ENCODE measurements around the gene NAV2. TPM values are rescaled to one million over a fixed set of nuclear protein-coding genes. Genes with fewer than 3 reads are reported as not detected.

The NAV2 gene
- total RNA-seq, 1 experiment from 2014 or later, result 2.1 TPM

DNA sequence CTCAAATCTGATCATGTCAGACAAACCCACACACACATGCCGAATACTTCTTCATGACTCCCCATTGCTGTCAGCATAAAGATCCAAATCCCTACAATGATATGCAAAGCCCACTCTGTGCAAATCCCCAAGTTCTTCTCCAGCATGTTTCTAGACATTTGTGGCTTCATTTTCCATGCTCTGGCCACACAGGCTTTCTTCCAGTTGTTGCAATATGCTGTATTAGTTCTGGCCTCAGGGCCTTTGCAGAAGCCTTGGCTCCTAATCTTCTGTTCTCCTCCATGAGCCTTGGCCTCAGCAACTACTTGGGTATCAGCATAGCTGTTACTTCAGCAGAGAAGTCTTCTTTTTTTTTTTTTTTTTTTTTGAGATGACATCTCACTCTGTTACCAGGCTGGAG is 49.6 kb downstream of the NAV2 start (continued):
- TF ChIP-seq, protein P1, sequence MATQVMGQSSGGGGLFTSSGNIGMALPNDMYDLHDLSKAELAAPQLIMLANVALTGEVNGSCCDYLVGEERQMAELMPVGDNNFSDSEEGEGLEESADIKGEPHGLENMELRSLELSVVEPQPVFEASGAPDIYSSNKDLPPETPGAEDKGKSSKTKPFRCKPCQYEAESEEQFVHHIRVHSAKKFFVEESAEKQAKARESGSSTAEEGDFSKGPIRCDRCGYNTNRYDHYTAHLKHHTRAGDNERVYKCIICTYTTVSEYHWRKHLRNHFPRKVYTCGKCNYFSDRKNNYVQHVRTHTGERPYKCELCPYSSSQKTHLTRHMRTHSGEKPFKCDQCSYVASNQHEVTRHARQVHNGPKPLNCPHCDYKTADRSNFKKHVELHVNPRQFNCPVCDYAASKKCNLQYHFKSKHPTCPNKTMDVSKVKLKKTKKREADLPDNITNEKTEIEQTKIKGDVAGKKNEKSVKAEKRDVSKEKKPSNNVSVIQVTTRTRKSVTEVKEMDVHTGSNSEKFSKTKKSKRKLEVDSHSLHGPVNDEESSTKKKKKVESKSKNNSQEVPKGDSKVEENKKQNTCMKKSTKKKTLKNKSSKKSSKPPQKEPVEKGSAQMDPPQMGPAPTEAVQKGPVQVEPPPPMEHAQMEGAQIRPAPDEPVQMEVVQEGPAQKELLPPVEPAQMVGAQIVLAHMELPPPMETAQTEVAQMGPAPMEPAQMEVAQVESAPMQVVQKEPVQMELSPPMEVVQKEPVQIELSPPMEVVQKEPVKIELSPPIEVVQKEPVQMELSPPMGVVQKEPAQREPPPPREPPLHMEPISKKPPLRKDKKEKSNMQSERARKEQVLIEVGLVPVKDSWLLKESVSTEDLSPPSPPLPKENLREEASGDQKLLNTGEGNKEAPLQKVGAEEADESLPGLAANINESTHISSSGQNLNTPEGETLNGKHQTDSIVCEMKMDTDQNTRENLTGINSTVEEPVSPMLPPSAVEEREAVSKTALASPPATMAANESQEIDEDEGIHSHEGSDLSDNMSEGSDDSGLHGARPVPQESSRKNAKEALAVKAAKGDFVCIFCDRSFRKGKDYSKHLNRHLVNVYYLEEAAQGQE (IDR thresholded peaks at IDR 0.05; ENCODE audit: low read depth), result no peak
- TF ChIP-seq POLR2A (IDR thresholded peaks at IDR 0.05; ENCODE audit: borderline replicate concordance, extremely low read depth, insufficient read depth, insufficient read length) (no peak), ELF1 (IDR thresholded peaks at IDR 0.05; ENCODE audit: borderline replicate concordance, low read depth) (no peak)

DNA sequence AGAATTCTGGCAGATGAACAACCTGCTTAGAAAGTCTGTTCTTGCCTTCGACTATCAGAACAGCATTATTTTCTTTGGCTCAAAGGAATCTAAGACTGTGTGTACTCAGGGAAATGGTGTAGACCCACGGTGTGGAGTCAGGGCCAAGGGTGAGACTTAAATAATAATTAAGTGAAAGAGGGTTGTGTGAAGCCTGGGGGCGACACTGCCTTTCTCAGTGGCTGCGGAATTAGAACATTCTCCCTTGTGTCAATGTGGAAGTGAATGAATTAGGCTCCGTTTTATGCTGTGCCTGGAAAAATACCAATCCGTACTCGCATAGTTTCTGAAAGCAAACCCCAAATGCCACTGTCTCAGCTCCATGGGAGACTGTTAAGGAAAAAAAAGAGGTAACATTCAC is 50.7 kb downstream of the NAV2 start:
- BruUV-seq (replicated peaks), result no TSS peak
- H3K27ac ChIP-seq (ENCODE audit: low read depth, low read length), result no peak overlapping the region
- H3K9me3 ChIP-seq (ENCODE audit: control insufficient read depth in 1 of 2, insufficient read depth in 1 of 2, low read depth in 1 of 2, low read length in 2 of 2), result no peaks in the 10 kb centered on the region
- H3K9me2 ChIP-seq (ENCODE audit: insufficient read depth), result no peaks in the 10 kb centered on the region
- no peaks in the 10 kb centered on the region for H3K36me3 ChIP-seq (ENCODE audit: control insufficient read depth in 1 of 2, insufficient read depth in 2 of 2, low read length in 2 of 2)
- RAD21 ChIA-PET (ENCODE audit: low non-redundant PET in 1 of 2, low total read pairs in 2 of 2, uncharacterized antibody in 2 of 2, unreplicated experiment in 2 of 2), result no interaction called here
- peaks cover 45% of the 10 kb centered on the region for H3K27me3 ChIP-seq (ENCODE audit: insufficient read depth, low read length)
- no peak overlapping the region for H3K4me2 ChIP-seq (ENCODE audit: low read length)
- no peak for ATAC-seq
- CTCF ChIA-PET, result no interaction called here
- TF ChIP-seq CEBPB (IDR thresholded peaks at IDR 0.05; ENCODE audit: low read depth) (no peak), RAD21 (IDR thresholded peaks at IDR 0.05; ENCODE audit: low read depth) (no peak), SP1 (IDR thresholded peaks at IDR 0.05; ENCODE audit: low read depth) (no peak), SIN3A (IDR thresholded peaks at IDR 0.05; ENCODE audit: low read depth) (no peak), CBX3 (IDR thresholded peaks at IDR 0.05; ENCODE audit: low read depth) (no peak), EGR1 (IDR thresholded peaks at IDR 0.05; ENCODE audit: low read depth) (no peak), YY1 (IDR thresholded peaks at IDR 0.05; ENCODE audit: extremely low read depth, insufficient replicate concordance, low read depth, low read length) (no peak), FOSL1 (IDR thresholded peaks at IDR 0.05; ENCODE audit: low read depth) (no peak), SRF (IDR thresholded peaks at IDR 0.05; ENCODE audit: low read depth) (no peak), EZH2 (IDR thresholded peaks at IDR 0.05) (no peak), EZH2phosphoT487 (IDR thresholded peaks at IDR 0.05; ENCODE audit: borderline replicate concordance) (no peak), ELF1 (IDR thresholded peaks at IDR 0.05; ENCODE audit: borderline replicate concordance, low read depth) (no peak)
- TF ChIP-seq, protein P2, sequence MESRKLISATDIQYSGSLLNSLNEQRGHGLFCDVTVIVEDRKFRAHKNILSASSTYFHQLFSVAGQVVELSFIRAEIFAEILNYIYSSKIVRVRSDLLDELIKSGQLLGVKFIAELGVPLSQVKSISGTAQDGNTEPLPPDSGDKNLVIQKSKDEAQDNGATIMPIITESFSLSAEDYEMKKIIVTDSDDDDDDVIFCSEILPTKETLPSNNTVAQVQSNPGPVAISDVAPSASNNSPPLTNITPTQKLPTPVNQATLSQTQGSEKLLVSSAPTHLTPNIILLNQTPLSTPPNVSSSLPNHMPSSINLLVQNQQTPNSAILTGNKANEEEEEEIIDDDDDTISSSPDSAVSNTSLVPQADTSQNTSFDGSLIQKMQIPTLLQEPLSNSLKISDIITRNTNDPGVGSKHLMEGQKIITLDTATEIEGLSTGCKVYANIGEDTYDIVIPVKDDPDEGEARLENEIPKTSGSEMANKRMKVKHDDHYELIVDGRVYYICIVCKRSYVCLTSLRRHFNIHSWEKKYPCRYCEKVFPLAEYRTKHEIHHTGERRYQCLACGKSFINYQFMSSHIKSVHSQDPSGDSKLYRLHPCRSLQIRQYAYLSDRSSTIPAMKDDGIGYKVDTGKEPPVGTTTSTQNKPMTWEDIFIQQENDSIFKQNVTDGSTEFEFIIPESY (IDR thresholded peaks at IDR 0.05; ENCODE audit: extremely low read depth, insufficient replicate concordance, low read length), result no peak
- TF ChIP-seq, protein P3, sequence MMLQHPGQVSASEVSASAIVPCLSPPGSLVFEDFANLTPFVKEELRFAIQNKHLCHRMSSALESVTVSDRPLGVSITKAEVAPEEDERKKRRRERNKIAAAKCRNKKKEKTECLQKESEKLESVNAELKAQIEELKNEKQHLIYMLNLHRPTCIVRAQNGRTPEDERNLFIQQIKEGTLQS (IDR thresholded peaks at IDR 0.05), result no peak
- POLR2A ChIA-PET, result no interaction called here
- H3K4me1 ChIP-seq (ENCODE audit: control insufficient read depth in 1 of 2, insufficient read depth in 2 of 2, low read length in 2 of 2), result no peaks in the 10 kb centered on the region
- H3K9ac ChIP-seq (ENCODE audit: low read length), result no peak overlapping the region
- H4K20me1 ChIP-seq (ENCODE audit: insufficient read depth), result no peaks in the 10 kb centered on the region
- no peak for DNase-seq (ENCODE audit: low read depth, low spot score)
- no peak overlapping the region for H3K4me3 ChIP-seq (replicated peaks in 1 of 2; ENCODE audit: low read depth in 1 of 2, low read length in 2 of 2)
- H3K79me2 ChIP-seq (ENCODE audit: insufficient read depth, low read length), result no peaks in the 10 kb centered on the region
- H2AFZ ChIP-seq (ENCODE audit: low read depth, low read length, poor library complexity, severe bottlenecking), result no peak overlapping the region
- intact Hi-C loops (cut with micrococcal nuclease), result no loop called here

All from HCT116 (cell line).